Kidney tubule cell (primary cell): Measurements from ENCODE around the gene FAM118A.
"Not testable (repeated sequence)": the region's sequence is repeated elsewhere in the genome, so short reads cannot be mapped to it uniquely, and the experiment has no call there.

Source experiments
- DNase-seq: peaks from one replicate; pipeline ENCODE4 v3.0.0-alpha.2; 2018; ENCODE audit warnings: low spot score

Gene FAM118A

DNA sequence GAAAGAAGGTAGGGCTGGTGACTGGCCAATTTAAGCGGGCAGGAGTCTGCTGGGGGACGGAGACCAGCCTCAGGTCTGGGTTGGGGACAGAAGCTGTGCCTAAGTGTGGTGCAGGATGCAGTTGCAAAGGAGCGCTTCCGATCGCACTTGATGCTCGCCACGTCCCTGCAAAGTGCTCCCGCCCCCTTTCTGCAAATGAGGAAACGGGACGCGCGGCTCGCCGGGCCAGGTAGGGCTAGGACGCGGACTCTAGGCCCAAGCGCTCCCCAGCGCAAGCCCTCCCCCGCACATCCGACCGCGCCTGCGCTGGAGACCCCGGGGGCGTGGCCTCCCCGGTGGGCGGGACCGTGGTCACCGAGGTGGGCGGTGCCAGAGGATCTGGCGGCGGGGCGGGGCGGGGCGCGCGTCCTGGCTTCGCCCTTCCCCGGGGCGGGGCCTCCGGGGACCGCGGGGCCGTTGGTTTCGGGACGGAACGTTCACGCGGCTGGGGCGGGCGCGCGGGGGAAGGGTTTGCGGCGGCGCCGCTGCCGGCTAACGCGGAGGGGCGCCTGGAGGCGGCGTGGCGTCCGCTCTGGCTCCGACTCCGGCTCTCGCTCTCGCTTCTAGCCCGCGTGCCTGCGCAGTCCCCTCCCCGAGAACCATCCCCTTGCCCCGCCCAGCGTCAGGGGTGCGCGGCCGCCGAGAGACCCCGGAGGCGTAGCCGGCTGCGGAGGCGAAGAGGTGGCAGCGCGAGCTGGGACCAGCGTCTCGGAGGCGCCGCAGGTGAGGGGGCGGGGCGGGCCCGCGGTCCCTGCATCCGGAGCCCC, at the start of gene FAM118A:
Gene FAM118A, plus strand, starts transcription at position 513 of the 806 bp plus-strand sequence. CDS start 12,446 bp downstream, outside the sequence.
- peak; percentile 93 for DNase-seq

DNA sequence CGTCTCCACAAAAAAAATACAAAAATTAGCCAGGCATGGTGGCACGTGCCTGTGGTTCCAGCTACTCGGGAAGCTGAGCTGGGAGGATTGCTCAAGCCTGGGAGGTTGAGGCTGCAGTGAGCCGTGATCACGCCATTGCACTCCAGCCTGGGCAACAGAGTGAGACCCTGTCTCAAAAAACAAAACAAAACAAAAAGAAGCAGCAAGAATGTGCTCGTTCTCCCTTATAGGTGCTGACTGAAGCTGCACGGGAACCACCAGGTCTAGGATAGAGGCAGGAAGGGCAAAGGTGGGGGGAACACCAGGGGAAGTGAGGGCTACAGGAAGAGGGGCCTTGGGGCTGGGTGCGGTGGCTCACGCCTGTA, 49.4 kb upstream of the FAM118A start:
- DNase-seq, result not testable (repeated sequence)

DNA sequence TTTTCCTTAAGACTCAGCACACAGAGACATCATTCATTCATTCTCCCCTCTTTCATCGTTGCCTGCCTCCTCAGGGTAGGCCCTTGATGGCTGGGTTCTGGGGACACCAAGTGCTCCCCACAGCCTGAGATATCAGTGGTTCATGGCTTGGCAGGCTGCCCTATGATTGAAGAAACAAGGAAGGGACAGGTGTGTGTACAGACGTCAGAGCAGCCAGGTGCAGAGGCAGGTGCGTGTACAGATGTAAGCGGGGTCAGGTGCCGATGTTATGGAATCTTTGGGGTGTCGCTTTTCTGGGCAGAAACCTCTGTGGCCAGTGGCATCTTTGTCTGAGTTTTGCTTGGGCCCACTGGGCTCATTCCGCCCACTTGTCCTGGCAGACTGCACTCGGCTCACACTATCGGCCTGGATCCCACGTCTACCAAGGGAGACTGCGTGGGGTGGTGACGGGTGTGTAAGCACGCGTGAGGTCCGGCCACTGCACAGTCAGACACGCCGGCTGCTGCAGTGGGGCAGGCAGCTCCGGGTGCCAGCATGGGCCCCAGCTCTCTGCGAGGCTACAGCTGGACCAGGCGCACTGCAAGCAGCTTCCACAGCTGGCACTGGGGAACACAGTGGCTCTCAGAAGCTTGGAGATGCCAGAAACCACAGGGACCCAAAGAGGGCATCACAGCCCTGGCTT, 48.2 kb upstream of the FAM118A start:
- no peak for DNase-seq

DNA sequence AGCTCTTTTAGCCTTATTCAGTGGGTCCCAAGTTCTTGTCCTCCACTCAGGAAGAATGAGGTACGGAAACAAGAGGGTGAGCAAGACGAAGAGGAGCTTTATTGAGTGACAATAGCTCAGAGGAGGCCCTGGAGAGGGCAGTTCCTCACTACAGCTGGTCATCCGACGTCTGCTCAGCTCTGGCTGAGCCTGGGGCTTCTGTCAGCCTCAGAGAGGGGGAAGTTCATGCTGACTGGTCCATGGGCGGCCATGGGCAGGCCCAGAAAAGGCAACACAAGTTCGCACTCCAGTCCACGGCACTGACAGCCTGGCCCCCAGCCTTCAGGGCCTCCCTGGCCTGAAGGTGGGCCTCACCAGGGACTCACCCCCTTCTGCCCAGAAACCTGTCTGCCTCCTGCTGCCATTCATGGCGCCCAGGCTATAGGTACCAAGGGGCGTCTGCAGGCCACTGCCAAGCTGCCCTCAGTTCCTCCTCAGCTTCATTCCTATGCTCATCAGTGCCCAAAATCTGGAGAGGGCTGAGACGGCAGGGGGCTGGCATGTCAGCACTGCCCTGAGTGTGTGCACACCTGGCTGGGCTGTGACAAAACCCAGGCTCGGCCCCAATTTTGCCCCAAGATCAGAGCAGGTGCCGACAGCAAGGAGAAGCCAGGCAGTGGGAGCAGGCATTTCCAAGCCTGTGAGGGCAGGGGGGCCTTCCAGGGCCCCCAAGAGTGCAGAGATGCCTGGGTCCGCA, 47.4 kb upstream of the FAM118A start:
- DNase-seq, result no peak

DNA sequence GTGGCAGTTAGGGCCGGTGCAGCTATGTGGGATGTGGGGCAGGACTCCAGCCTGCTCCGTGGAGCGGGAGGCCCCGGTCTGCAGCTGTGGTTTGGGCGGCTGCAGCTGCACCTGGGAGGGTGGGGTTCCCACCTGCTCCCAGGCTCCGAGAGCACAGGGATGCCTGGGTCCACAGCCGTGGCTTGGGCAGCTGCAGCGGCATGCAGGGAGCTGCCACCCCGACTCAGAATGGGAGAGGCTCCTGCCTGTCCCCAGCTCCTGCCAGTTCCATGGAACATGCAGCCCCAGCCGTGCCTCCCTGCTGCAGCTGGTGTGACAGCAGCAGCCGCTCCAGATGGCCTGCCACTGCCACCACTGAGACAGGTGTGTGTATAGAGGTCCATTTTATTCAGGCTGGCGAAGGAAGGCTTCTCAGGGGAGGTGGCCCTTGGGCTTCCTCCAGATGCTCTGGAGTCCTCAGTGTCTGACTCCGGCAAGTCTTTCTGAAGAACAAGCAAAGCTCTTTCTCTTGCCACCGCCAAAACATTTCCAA, 46.7 kb upstream of the FAM118A start:
- DNase-seq, result no peak

DNA sequence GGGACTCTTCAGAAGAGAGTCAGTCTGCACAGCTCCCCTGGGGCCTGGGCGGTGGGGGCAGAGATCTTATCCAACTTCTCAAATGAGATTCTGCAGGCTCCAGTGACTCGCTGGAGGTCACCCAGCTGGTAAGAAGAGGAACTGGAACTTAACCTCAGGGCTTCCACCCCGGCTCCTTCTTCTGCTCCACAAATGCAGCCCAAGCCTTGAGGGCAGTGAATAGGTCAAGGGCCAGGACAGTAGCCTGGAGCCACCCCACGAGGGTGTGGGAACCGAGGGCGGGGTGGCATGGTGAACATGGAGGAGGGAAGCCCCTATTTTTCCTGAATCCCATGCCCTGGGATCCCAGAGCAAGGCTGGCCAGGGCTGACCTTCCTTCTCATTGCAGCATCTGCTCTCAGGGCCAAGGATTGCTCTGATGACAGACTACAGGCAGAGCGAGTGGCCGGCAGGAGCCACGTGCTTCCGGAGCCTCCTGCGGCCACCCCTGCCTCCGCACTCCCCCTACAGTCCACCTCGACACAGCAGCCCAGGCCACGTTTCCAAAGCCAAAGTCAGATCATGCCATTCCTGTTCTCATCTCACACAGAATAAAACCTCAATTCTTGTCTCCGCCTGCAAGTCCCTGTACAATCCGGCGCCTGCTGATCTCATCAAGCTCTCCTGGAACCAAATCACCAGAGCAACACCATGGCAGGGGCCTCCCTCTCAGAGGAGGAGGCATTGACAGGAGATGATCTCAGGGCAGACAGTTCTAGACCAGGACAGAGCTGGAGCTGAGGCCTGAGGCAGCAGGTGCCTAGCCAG, 46.1 kb upstream of the FAM118A start:
- DNase-seq, result peak; percentile 79

DNA sequence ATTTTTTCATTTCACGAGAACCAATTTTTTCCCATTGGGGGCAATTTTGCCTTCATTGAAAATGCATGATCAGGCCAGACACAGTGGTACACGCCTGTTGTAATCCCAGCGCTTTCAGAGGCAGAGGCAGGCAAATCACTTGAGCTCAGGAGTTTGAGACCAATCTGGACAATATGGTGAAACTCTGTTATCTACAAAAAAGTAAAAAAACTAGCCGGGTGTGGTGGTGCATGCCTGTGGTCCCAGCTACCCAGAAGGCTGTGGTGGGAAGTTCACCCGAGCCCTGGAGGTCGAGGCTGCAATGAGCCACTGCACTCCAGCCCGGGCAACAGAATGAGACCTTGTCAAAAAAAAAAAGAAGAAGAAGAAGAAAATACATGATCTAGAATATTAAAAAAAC, 44.2 kb upstream of the FAM118A start:
- no peak for DNase-seq

DNA sequence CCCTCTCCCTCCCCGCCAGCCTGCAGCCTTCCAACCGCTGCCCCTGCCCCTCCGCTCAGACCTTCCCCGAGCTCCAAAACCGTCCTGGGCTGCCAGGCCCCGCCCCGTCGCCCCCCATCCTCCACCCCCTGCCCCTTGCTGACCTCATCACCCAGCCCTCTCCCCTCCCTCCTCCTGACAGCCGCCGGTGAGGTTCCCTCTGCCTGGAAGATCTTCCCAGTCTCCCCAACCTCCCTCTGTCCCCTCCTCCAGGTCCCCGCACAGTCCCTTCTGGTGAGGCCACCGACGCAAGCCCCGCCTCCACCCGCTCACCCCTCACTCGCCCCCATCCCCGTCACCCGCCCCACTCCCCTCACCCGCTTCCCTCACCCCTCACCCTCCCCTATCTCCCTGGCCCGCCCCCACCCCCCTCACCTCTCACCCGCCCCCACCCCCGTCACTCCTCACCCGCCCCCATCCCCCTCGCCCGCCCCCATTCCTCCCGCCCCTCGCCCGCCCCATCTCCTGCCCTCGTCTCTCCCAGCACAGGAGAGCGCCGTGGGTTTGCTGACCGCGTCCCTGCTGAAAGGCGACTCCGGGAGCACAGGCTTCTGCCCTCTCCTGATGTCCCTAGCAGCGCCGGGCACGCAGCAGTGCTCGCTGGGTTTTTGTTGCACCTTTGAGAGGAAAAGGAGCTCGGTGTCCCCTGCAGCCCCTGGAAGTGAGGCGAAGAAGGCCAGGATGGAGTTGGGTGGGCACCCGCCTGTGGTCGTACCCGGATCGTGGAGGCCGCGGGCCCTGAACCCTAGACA, 41.4 kb upstream of the FAM118A start:
- DNase-seq, result no peak

DNA sequence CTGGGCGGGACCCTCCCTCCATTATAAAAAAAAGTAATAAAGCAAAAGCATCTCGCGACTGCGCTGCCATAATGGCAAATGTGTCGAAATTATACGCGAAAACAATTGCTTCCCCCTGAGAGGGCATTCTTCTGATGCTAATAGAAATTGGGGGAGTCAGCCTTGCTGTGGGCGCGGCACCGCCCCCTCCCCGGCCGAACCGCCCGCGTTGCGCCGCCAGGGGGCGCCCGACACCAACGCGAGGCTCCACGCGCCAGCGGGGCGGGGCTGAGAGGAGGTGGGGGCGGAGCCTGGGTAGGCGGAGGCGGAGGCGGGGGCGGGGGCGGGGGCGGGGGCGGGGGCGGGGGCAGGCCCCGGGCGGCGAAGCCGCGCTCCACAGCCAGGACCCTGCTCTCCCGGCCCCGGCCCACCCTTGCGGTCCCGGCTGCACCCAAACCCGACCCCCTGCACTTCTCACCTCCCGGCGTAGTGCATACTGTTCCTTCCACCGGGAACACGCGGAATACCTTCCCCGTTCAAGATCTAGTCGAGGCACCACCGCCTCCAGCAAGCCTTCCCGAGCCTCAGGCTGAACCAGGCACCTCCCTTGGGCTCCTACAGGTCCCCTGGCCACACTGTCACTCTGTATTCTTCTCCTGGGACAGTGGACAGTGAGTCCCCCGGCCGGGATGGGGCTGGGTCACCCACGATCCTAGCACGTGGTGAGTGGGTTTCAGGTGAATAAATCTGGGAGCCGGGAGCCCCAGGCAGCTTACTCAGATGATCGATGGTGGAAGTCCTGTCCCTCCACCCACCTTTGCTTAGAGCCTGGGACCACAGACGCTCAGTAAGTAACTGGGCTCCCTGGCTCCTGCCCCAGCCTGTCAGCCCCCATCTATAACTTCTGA, 40.5 kb upstream of the FAM118A start:
- peak; percentile 72 for DNase-seq

DNA sequence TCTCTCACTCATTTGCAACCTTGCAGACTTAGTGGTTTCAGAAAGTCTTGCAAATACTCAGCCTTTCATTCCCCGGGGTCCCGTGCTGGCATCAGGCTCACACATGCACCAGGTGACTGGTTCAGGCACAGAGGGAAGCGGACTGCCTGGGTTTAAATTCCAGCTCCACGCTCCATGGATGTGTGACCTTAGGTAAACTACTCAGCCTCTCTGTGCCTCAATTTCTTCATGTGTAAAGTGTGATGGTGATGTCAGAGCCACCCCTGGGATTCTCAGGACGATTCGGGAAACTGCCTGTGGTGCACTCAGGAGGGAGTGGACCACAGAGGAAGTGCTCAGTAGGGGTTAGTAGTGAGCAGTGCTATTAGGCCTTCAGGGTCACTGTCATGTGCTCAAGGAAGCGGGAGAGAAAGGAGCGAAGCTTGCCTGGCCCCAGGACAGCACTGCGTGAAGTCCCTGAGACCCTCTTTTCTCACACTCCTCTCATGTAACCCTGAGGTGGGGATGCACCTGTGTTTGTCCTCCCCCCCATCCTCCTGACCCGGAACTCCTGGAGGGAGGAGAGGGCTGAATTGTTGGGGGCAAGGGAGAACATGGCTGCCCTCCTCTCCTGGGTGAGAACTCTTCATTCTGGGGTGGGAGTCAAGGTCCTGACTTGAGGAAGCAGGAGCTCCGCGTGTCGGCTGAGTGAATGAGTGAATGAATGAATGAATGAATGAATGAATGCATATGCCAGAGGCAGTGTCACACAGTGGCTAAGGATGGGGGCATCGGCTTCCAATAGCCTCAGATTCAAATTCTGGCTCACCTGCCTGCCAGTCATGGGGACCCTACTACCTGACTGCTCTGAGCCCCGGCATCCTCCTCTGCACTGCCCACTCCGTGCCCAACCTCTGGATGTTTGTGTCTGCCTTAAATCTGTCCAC, 39.4 kb upstream of the FAM118A start:
- DNase-seq, result no peak

DNA sequence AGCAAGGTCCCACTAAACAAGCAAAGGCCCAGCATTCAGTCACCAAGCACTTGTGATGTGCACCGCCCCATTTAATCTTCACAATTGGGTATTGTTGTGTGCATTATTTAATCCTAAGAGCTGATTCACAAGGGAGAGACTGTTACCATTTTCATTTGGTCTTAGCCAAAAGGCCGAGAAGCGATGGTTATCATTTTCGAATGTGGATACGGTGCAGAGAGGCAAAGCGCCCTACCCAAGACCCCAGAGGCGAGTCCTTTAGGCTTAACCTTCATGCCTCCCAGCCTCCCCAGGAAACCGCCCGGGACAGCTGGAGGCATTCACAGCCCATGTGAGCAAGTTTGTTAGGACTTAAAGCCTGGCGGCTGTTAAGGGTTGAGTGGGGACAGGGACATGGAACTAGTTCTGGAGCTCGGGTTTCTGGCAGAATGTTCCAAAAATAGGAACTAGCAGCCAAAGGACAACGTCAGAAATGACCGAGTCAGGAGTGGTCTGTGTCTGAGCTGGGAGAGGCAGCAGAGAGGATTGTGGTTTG, 38.0 kb upstream of the FAM118A start:
- DNase-seq, result no peak

DNA sequence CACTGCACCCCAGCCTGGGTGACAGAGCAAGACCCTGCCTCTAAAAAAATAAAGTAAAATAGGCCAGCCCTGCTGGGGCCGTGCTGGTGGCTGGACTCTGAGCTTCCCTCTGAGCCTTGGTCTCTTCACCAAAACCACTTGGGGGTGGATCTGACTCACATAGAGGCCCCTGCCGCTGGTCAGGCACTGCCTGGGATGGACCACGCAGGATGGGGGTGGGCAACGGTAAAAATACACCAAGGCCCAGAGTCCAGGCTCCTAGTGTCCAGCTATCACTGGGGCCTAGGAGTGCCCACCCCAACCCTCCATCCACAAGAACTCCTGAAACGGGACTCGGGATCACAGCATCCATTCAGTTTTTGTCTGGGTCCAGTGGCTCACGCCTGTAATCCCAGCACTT, 37.2 kb upstream of the FAM118A start:
- no peak for DNase-seq

DNA sequence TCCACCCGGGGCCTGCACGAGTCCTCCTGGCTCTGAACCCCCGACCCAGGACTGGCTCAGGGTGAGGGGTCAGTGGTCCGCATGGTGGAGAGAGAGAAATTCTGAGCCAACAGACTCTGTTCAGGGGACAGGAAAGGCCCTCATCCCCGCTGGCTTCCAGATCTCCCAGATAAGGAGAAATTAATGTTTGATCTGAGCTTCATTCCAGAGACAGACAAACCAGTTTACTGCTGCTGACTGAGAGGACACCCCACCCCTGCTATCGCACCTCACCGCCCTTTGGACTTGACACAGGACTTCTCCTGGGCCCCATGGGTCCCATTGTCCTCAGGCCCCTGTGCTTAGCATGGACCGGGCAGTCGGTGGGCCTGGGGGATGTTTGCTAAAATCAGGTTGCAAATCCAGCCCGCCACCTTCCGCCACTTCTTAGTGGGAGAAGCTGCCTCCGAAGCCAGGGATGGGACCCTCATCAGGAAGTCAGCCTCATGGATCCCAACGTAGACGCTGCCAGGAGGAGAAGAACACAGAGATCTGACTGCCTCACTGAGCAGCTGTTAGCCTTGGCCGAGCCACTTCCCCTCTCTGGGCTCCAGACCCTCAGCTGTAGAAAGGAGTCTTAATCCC, 36.2 kb upstream of the FAM118A start:
- DNase-seq, result no peak

DNA sequence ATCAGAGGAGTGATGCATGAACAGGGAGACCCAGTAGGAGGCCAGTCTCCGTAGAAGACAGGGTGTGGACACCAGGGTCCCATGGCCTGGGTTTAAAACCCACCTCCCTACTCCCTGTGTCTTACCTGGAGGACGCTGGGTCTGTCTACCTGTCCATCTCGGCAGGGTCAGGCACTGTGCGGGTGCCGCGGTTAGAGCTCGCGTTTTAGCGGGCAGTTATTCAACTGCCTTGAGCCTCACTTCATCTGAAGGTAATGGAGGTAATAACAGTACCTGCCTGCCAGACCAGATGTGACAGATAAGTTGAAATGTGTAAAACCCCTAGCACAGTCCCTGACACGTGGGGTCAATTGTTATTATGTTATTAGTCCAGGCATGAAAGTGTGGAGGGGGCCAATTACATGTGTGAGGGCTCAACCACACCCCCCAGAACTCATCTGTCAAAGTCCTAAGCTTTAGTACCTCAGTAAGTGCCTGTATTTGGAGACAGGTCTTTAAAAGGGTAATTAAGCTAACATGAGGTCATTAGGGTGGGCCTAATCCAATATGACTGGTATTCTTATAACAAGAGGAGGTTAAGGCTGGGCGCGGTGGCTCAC, 33.1 kb upstream of the FAM118A start:
- DNase-seq, result no peak

DNA sequence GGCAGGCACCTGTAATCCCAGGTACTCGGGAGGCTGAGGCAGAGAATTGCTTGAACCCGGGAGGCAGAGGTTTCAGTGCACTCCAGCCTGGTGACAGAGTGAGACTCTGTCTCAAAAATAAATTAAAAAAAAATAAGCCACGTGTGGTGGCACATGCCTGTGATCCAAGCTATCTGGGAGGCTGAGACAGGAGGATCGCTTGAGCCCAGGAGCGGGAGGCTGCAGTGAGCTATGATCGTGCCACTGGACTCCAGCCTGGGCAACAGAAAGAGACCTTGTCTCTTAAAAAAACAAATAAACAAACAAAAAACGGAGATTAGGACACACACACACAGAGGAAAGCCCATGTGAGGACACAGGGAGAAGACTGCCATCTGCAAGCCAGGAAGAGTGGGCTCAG, 32.0 kb upstream of the FAM118A start:
- DNase-seq, result not testable (repeated sequence)

DNA sequence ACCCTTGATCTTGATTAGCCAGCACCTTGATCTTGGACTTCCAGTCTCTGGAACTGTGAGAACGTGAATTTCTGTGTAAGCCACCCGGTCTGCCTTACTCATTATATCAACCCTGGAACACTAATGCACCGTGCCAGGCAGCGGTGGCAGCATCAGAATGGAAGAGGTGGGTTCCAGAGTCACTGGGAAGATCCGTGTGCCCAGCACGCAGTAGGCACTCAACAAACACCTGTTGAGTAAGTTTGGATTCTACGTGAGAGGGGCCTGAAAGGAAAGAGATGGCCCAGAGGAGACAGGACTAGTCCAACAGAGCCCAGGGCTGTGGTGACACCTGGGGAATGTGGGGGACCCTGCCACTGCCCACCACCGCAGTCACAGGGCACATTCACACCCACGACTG, 31.6 kb upstream of the FAM118A start:
- DNase-seq, result no peak

DNA sequence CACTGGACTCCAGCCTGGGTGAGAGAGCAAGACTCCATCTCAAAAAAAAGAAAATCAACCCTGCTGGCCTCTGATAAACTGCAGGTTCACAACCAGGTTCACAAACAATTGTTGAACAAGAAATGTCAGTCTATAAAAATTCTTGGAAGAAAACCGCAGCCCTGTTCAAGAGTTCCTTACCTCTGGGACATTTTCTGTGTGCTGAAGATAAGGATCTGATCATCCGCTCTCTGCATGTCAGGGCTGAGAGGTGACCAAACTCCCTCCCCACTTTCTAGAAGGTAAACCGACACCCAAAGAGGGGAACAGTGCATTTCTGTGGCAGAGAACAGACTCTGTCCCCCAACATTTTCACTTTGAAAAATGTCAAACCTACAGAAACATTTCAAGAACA, 29.1 kb upstream of the FAM118A start:
- DNase-seq, result no peak

DNA sequence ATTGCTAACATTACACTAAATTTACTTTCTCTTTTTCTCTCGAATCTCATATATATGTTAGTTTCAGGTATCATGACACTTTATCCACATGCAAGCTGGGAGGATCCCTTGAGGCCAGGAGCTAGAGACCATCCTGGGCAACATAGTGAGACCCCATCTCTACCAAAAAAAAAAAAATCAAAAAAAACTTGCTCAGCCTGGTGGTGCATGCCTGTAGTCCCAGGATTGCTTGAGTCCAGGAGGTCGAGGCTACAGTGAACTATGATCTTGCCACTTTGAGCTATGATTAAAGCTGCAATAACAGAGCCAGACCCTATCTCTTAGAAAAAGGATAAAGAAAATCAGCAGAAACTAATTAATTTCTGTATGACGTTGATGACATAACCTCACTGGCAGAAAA, 28.7 kb upstream of the FAM118A start:
- no peak for DNase-seq
